ENCODE results near the gene SLC16A6.
"Not testable (repeated sequence)": the region's sequence is repeated elsewhere in the genome, so short reads cannot be mapped to it uniquely, and the experiment has no call there.

Gene SLC16A6, protein sequence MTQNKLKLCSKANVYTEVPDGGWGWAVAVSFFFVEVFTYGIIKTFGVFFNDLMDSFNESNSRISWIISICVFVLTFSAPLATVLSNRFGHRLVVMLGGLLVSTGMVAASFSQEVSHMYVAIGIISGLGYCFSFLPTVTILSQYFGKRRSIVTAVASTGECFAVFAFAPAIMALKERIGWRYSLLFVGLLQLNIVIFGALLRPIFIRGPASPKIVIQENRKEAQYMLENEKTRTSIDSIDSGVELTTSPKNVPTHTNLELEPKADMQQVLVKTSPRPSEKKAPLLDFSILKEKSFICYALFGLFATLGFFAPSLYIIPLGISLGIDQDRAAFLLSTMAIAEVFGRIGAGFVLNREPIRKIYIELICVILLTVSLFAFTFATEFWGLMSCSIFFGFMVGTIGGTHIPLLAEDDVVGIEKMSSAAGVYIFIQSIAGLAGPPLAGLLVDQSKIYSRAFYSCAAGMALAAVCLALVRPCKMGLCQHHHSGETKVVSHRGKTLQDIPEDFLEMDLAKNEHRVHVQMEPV

DNA sequence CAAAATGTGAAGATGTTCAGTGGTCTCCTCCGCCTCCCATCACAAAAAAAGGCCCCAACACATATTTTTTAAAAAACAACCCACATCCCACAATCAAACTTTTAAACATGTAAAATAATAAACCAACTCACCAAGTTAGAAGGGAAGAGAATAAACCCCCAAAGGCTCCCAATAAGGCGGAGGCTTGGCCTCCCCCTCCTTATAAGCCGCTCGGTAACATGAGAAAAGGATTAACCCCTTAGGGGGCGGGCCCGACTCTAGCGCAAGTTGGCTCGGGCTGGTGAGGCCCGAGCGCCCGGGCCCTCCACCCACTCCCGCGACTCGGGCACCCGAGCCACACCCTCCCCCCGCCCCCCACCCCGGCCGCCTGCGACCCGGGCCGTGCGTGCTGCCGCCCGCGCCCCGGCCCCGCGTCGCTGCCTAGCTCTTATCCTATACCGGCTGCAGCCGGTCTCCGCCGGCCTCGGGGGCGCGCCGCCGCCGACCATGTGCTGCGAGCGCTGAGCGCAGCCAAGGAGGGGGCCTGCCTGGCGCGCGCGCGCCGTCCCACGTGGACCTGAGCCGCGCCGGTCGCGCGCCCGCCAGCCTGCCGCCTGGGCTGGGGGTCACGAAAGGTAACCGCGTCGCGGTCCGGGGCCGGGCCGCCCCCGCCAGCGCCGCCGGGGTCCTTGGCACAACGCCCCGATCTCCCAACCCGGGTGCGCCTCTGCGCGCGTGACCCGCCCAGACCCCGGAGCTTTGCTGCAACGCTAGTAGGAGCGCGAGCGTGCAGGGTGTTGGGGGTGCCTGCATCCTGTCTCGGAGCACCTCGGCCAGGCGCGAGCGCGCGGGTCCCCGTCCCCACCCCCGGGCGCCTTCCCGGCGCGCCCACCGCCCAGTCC lies at the start of gene SLC16A6, which contains the start of gene ARSG:
SLC16A6 (minus strand) TSS at position 173 of the 881 bp plus-strand sequence. CDS start 12,807 bp downstream, outside the sequence.
ARSG (plus strand) TSS at position 541 of the 881 bp plus-strand sequence. CDS start 15,999 bp downstream, outside the sequence.
- Histone ChIP-seq H3K9ac (peak within 1 kb of the TSS; percentile 93), H3K9me3 (no peaks in the 10 kb centered on the region), H3K4me2 (peak within 1 kb of the TSS; percentile 97), H3K4me1 (peaks cover 44% of the 10 kb centered on the region), H4K20me1 (no peaks in the 10 kb centered on the region), H3K36me3 (no peaks in the 10 kb centered on the region), H3K27ac (peak within 1 kb of the TSS; percentile 97), H3K27me3 (no peaks in the 10 kb centered on the region), H3K4me3 (peak within 1 kb of the TSS; percentile 78)
- TF ChIP-seq Cebpa-rat (IDR thresholded peaks at IDR 0.05), result no peak

DNA sequence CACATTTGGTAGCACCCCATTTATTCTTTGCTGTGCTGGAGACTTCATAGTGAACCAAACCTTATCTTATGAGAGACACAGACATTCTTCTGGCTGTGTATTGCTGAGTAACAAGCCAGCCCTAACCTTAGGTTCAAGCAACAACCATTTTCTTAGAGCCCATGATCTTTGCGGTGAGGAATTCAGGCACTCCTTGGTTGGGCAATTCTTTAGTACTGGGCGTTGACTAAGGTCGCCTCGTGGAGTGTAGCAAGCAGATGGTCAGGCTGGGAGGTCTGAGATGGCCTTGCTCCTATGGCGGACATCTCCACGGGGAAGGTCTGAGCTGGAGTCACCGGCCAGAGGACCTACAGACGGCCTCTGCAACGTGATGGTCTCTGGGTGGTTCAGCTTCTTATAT lies 43.5 kb upstream of the SLC16A6 start:
- TF ChIP-seq Cebpa-rat (IDR thresholded peaks at IDR 0.05), result no peak
- Histone ChIP-seq H3K27ac (no peak overlapping the region), H3K9ac (no peak overlapping the region), H3K9me3 (peaks cover 57% of the 10 kb centered on the region), H3K4me2 (no peak overlapping the region), H3K4me3 (no peak overlapping the region), H4K20me1 (no peaks in the 10 kb centered on the region), H3K36me3 (no peaks in the 10 kb centered on the region), H3K4me1 (no peaks in the 10 kb centered on the region), H3K27me3 (no peaks in the 10 kb centered on the region)

DNA sequence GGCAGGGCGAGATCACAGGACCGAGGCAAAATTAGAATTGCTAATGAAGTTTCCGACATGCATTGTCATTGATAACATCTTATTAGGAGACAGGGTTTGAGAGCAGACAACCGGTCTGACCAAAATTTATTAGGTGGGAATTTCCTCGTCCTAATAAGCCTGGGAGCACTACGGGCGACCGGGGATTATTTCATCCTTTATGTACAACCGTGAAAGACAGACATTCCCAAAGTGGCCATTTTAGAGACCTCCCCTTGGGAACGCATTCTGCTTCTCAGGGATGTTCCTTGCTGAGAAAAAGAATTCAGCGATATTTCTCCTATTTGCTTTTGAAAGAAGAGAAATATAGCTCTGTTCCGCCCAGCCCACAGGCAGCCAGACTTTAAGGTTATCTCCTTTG lies 41.0 kb upstream of the SLC16A6 start:
- not testable (repeated sequence) for H3K9ac ChIP-seq, H3K4me3 ChIP-seq, H3K27ac ChIP-seq, H3K4me1 ChIP-seq, H3K4me2 ChIP-seq, H3K27me3 ChIP-seq, H4K20me1 ChIP-seq, H3K36me3 ChIP-seq
- peaks cover 66% of the 10 kb centered on the region for H3K9me3 ChIP-seq

DNA sequence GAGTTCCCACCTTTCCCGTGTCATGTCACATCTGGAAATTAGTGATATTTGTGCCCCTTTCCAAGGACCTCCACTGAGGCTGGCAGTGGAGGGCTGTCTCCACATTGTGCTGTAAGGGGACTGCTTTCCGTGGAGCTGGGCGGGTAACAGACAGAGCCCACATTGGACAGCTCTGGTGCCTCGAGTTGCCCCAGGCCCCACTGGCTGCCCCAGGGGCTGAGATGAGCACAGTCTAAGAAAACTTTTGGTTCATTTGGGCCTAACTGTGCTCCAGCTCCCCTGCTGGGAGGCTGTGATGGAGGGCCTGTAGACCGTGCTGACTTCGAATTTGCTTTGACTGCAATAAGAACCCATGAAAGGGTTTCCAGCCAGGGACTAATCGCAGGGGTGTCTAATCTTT lies 38.4 kb upstream of the SLC16A6 start:
- no peak for TF ChIP-seq Cebpa-rat (IDR thresholded peaks at IDR 0.05)
- no peak overlapping the region for H3K4me2 ChIP-seq
- H3K9me3 ChIP-seq, result peaks cover 73% of the 10 kb centered on the region
- H3K36me3 ChIP-seq, result no peaks in the 10 kb centered on the region
- no peaks in the 10 kb centered on the region for H3K27me3 ChIP-seq
- no peak overlapping the region for H3K27ac ChIP-seq
- H3K4me1 ChIP-seq, result no peaks in the 10 kb centered on the region
- H4K20me1 ChIP-seq, result no peaks in the 10 kb centered on the region
- no peak overlapping the region for H3K4me3 ChIP-seq
- no peak overlapping the region for H3K9ac ChIP-seq

DNA sequence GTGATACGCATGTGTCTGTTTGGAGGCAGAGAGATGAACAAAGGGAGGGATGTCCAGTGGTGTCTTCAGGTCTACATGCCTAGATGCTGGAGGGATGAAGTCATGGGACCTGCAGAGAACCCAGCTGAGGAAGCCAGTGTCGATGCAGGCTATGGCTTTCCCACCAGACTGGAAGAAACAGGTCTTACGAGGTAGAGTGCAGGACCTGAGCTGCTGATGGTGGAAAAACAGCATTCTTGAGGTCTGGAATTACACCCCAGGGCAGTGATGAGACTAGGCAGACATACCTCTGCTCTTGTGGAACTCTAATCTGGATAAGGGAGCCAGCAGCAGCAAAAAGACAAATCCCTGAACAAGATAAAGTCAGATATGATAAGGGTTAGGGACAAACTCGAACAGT lies 37.7 kb upstream of the SLC16A6 start:
- no peak for TF ChIP-seq Cebpa-rat (IDR thresholded peaks at IDR 0.05)

DNA sequence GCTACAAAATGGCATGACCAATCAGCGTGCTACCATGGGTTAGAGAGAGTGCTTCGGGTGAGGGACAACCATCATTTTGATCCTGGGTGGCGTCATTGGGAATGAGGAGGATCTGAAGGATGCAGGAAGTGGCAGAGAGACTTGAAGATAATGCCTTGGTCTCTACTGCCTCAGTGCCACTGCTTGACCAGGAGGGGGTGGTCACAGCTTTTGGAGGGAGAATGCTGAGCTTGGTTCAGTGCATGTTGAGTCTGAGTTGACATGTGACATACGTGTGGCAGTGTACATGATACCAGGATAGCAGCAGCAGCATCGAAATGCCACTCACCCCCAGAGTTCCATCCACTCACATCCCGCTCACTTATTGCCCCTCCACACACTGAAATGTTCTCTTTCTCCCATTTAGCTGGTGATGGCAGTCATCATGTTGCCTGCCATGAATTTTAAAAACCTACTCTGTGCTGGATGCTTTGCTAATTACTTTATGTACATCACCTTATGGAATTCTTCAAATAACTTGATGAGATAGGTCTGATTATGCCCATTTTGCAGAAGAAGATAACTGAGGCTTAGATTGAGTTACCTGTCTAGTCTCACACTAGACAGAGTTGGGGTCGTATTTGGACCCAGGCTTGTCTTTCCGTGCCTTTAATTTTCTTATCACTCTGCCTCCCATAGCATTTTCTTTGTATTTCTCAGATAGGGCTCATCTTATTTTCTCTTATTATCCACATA lies 37.1 kb upstream of the SLC16A6 start:
- Histone ChIP-seq H3K4me3 (no peak overlapping the region), H3K27ac (no peak overlapping the region), H3K9me3 (peaks cover 62% of the 10 kb centered on the region), H3K9ac (no peak overlapping the region), H3K4me2 (no peak overlapping the region), H3K27me3 (no peaks in the 10 kb centered on the region), H4K20me1 (no peaks in the 10 kb centered on the region), H3K36me3 (no peaks in the 10 kb centered on the region), H3K4me1 (no peaks in the 10 kb centered on the region)
- TF ChIP-seq Cebpa-rat (IDR thresholded peaks at IDR 0.05), result no peak

More for the DNA sequence above, 37.7 kb upstream of the SLC16A6 start:
- Histone ChIP-seq H3K4me2 (no peak overlapping the region), H3K36me3 (no peaks in the 10 kb centered on the region), H4K20me1 (no peaks in the 10 kb centered on the region), H3K4me3 (no peak overlapping the region), H3K9me3 (peaks cover 68% of the 10 kb centered on the region), H3K9ac (no peak overlapping the region), H3K27me3 (no peaks in the 10 kb centered on the region), H3K4me1 (no peaks in the 10 kb centered on the region), H3K27ac (no peak overlapping the region)

DNA sequence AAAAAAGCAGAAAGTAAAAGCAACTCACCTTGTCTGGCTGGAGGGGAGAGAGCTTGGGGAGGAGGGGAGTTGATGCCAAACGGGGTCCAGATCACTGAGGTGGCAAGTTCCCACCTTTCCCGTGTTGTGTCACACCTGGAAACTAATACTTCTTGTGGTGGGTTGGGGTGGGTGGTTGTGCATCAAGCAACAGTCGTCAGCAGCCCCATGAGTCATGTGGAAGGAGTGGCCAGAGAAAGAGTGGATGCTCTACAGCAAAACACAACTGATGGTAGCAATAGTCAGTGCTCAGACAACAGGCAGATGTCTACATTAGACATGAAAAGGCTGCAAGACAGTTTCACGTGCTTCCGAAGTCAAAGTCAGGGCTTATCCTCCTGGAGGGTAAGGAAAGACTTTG lies 35.8 kb upstream of the SLC16A6 start:
- Histone ChIP-seq H3K27ac (no peak overlapping the region), H3K4me2 (no peak overlapping the region), H3K9ac (no peak overlapping the region), H3K4me3 (no peak overlapping the region), H3K27me3 (no peaks in the 10 kb centered on the region), H3K36me3 (no peaks in the 10 kb centered on the region), H4K20me1 (no peaks in the 10 kb centered on the region), H3K4me1 (no peaks in the 10 kb centered on the region), H3K9me3 (peaks cover 48% of the 10 kb centered on the region)
- no peak for TF ChIP-seq Cebpa-rat (IDR thresholded peaks at IDR 0.05)

DNA sequence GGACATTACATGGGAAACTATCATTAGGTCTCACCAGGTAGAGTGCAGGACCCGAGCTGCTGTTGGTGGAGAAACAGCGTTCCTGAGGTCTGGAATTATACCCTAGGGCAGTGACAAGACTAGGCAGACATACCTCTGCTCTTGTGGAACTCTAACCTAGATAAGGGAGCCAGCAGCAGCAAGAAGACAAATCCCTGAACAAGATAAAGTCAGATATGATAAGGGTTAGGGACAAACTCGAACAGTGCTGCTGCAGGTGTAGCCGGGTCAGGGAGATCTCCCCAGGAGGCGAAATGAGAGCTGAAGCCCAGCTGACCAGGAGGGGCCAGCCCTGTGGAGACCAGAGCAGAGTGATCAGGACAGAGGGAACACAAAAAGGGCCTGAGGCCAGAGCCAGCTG lies 35.0 kb upstream of the SLC16A6 start:
- H3K9me3 ChIP-seq, result peaks cover 41% of the 10 kb centered on the region
- no peaks in the 10 kb centered on the region for H4K20me1 ChIP-seq
- H3K27ac ChIP-seq, result no peak overlapping the region
- no peak overlapping the region for H3K9ac ChIP-seq
- no peaks in the 10 kb centered on the region for H3K4me1 ChIP-seq
- H3K36me3 ChIP-seq, result no peaks in the 10 kb centered on the region
- H3K27me3 ChIP-seq, result no peaks in the 10 kb centered on the region
- TF ChIP-seq Cebpa-rat (IDR thresholded peaks at IDR 0.05), result no peak
- no peak overlapping the region for H3K4me3 ChIP-seq
- no peak overlapping the region for H3K4me2 ChIP-seq

DNA sequence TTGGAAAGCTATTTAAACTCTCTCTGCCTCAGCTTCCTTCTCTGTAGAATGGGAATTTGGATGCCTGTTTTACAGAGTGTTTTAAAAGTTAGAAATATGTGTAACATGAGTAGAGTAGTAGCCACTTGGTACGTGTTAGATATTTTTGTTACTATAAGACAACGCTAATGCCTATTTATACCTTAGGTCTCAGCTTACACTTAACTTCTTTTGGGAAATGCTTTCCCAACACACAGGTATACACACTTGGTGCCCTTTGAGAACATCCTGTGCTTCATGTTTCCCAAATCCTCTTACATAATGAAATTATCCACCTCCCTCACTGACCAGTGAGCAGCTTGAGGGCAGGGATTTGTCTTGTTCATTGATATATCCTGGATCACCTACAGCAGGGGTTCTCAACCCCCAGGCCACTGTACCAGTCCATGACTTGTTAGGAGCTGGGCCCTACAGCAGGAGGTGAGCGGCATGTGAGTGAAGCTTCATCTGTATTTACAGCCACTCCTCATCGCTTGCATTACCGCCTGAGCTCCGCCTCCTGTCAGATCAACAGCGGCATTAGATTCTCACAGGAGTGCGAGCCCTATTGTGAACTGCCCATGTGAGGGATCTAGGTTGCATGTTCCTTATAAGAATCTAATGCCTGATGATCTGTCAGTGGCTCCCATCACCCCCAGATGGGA lies 33.9 kb upstream of the SLC16A6 start:
- Histone ChIP-seq H3K9ac (no peak overlapping the region), H3K27ac (no peak overlapping the region), H3K4me3 (no peak overlapping the region), H3K4me1 (peaks cover 1% of the 10 kb centered on the region; the same call in 1 of the 2 replicates), H3K4me2 (no peak overlapping the region), H3K9me3 (peaks cover 30% of the 10 kb centered on the region), H4K20me1 (no peaks in the 10 kb centered on the region), H3K36me3 (no peaks in the 10 kb centered on the region), H3K27me3 (no peaks in the 10 kb centered on the region)
- TF ChIP-seq Cebpa-rat (IDR thresholded peaks at IDR 0.05), result no peak

All from BLaER1 (cell line).